Stimulated activated naive CD4-positive, alpha-beta T cell (primary cell): ENCODE results near the gene TM9SF4.
A peak's percentile ranks its signal among the peaks of the same experiment; 100 is the strongest.
"Not testable (repeated sequence)": the region's sequence is repeated elsewhere in the genome, so short reads cannot be mapped to it uniquely, and the experiment has no call there.

Experiments
- DNase-seq, 6 experiments: peaks; one replicate each; lab custom pipeline; 2025; lab: John Stamatoyannopoulos, UW

Gene TM9SF4

DNA sequence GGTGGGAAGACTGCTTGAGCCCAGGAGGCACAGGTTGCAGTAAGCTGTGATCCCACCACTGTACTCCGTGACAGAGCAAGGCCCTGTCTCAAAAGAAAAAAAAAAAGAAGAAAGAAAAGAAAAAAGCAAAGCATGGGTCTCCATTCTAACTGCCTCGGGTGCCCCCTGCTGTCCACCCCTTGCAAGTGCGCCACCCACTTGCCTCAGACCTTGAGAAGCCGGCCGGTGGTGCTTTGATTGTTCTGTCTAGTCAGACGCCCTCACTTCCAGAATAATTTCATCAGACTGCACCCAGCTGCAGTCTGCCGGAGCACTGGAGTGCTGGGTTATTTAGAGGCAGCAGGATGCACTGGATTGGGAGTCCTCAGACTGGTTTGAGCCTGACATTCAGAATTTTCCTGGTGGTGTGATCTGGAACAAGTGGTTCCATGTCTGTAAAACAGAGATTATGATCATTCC, 17.6 kb upstream of the TM9SF4 start:
- DNase-seq: peak; percentile 49 to 70 (median 64)

- DNase-seq: no peak
Observed at GRCh38 chr20:32098786-32099185, 10.7 kb upstream of the TM9SF4 start.

- DNase-seq: no peak
Observed at GRCh38 chr20:32108814-32109391, 611 bp upstream of the TM9SF4 start.

- DNase-seq: no peak
Observed at GRCh38 chr20:32110173-32110704, 725 bp downstream of the TM9SF4 start.

GRCh38 chr20:32110727-32111126, 1.2 kb downstream of the TM9SF4 start:
- DNase-seq: no peak

DNA sequence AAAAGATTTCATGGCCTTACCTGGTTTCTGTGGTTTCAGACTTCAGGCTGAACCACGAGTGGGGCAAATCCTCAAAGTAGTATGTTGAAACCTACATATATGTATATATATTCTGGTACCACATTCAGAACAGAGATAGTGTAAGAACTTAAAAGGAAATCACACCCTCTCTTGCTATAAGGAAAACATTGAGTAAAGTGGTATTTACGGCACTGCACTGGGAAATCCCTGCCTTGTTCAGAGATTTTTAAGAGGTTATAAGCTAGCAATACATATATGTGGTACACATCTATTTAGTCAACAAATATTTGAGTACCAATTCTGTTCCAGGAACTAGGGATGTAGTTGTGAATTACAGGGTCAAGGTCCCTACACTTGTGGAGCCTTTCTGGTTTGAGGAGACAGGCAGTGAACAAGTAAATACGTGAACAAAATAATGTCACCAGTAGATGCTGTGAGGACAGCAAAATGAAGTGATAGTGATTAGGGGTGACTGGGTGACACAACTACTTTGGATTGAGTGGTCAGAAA, 1.7 kb downstream of the TM9SF4 start:
- no peak for DNase-seq

- no peak for DNase-seq
Observed at GRCh38 chr20:32111753-32112152, 2.2 kb downstream of the TM9SF4 start.

DNA sequence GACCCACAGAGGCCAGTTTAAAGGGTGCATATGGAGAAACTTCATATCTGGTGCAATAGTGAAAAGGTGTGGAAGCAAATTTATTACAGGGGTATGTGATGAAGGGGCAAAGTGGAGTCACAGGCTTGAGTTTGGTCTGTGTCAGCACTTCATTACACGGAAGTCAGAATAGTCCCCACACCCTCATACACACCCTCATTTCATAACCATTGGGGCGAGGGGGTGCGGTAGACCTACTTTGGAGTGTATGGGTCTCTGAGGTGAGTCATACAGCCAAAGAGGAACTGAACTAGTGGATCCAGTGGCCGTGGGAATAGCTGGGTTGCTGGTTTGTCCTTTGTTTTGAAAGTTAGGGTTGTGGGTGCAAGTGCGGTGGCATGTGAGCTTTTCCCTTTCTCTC, 3.3 kb downstream of the TM9SF4 start:
- DNase-seq: no peak

DNA sequence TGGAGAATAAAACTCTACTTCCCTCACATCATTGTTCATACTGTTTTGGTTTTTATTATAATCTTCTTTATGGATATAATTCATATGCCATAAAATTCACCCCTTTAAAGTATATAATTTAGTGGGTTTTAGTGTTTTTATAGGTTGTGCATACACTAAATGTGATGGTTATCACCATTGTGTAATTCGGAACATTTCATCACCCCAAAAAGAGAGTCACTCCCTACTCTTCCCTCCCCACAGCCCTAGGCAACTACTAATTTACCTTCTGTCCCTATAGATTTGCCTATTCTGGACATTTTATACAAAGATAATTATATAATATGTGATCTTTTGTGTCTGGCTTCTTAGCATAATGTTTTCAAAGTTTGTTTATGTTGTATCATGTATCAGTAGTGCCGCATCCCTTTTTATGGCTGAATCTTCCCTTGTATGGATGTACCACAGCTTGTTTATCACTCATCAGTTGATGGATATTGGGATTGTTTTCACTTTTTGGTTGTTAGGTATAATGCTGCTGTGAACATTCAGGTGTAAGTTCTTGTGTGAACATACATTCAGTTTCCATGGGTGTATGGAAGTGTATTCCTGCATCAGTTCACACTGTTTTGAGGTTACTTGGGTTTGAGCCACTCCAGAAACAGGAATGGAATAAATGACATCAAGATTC, 4.2 kb downstream of the TM9SF4 start:
- no peak for DNase-seq

DNA sequence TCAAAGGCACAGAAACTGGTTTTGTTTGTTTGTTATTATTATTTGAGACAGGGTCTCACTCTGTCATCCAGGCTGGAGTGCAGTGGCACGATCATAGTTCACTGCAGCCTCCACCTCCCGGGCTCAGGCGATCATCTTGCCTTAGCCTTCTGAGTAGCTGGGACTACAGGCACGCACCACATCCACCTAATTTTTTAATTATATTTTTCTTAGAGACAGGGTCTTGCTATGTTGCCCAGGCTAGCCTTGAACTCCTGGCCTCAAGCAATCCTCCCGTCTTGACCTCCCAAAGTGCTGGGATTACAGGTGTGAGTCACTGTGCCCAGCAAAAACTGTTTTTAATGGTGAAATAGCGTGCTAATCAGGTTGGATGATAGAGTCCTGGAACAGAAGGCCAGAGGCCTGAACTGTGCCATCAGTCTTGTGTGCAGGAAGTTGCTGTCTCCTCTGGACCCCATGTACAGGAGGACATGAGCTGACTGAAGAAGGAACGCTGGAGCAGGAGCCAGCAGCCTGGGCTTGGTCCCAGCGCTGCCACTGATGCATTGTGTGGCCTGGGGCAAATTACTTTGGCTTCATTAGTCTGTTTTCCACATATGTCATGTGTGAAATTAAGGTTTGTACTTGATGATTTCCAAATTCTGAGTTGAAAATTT, 4.9 kb downstream of the TM9SF4 start:
- no peak for DNase-seq

DNA sequence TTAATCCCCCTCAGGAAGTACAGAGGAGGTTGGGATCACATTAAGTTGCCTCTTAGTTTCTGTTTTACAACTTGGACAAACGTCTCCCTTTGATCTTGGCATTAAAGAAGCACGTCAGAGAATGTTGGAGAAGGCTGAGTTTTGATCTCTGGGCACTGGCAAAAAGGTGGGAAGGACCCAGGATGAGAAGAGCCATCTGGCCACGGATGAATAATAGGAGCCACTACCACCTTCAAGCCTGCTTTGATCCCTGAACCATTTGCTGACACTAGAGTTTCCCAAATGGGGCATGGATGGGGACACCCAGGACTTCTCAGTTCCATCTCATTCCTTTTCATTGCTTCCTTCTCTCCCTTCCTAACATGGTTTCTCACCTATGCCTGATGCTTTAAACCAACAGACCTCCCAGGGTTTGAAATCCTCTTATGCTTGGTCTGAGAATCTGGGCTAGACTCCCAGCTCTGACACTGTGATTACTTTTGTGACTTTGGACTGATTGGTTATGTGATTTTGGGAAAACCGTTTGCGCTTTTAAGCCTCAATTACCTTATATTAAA, 5.8 kb downstream of the TM9SF4 start:
- no peak for DNase-seq

- no peak for DNase-seq
Observed at GRCh38 chr20:32116079-32116521, 6.6 kb downstream of the TM9SF4 start.

- not testable (repeated sequence) for DNase-seq
Observed at GRCh38 chr20:32116796-32117195, 7.3 kb downstream of the TM9SF4 start.

GRCh38 chr20:32118427-32118826, 8.9 kb downstream of the TM9SF4 start:
- DNase-seq: not testable (repeated sequence)

DNA sequence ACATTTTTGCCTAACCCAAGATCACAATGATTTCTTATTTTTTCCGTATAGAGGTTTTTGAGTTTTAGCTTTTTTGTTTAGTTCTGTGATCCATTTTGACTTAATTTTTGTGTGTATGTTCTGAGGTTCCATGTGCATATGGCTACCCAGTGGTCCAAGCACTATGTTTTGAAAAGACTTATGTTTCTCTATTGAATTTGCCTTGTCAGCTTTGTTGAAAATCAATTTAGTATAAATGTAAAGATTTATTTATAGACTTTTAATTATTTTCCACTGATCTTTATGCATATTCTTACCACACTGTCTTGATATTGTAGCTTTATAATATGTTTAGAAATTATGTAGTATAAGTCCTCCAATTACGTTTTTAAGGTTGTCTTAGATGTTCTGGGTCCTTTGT, 10.2 kb downstream of the TM9SF4 start:
- no peak for DNase-seq

- not testable (repeated sequence) for DNase-seq
Observed at GRCh38 chr20:32121908-32122307, 12.4 kb downstream of the TM9SF4 start.

DNA sequence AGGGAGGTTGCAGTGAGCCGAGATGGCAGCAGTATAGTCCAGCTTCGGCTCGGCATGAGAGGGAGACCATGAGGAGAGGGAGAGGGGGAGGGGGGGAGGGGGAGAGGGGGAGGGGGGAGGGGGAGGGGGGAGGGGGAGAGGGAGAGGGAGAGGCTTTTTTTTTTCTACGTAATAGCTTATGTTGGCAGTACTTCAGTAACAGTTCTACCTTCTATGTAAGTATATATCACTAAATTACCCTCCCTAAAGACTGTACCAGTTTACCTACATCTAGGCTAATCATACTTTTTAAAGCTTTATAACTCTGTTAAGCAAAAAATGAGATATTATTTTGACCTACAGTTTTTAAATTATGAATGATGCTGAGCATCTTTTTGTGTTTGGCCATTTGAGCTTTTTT, 13.6 kb downstream of the TM9SF4 start:
- DNase-seq: no peak

GRCh38 chr20:32124916-32125454, 15.5 kb downstream of the TM9SF4 start:
- no peak for DNase-seq

DNA sequence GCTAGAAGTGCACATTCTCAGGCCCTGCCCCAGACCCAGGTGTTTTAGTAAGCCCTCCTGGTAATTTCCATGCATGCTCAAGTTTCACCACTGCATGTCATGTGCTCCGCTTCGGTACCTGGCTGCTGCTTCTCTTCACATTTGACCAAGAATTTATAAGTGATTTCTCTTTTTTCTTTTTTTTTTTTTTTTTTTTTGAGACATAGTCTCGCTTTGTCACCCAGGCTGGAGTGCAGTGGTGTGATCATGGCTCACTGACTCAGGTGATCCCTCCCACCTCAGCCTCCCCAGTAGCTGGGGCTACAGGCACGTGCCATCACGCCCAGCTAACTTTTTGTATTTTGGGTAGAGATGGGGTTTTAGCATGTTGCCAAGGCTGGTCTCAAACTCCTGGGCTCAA, 16.0 kb downstream of the TM9SF4 start:
- DNase-seq: no peak

DNA sequence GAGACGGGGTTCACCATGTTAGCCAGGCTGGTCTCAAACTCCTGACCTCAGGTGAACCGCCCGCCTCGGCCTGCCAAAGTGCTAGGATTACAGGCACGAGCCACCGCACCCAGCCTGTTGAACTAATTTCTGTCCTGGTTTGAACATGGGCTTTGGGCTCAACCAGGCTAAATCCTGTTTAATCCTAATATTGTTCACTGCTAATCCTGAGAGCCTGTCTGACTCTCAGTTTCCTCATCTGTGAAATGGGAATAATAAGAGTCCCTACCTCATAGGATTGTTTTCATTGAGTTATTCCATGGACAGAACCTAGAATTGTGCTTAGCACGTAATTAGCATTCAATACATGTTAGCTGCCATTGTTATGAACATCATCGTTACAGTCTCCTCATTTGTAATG, 17.4 kb downstream of the TM9SF4 start:
- no peak for DNase-seq

- no peak for DNase-seq
Observed at GRCh38 chr20:32127347-32127746, 17.8 kb downstream of the TM9SF4 start.

- DNase-seq: no peak
Observed at GRCh38 chr20:32128167-32128566, 18.7 kb downstream of the TM9SF4 start.
